ENCODE measurements around the gene STARD9.
"Not testable (repeated sequence)": the region's sequence is repeated elsewhere in the genome, so short reads cannot be mapped to it uniquely, and the experiment has no call there.

Gene STARD9

GRCh38 chr15:42575188-42576039 is at the start of gene STARD9:
Gene STARD9, plus strand, starts transcription at chr15:42575606. Its CDS starts 110 bp downstream, at chr15:42575716.
- DNase-seq, result peak; percentile 94

GRCh38 chr15:42528970-42529369 is 46.4 kb upstream of the STARD9 start:
- DNase-seq, result no peak

GRCh38 chr15:42533246-42533645 is 42.2 kb upstream of the STARD9 start:
- no peak for DNase-seq

- DNase-seq, result no peak
Measured at GRCh38 chr15:42544853-42545629, 30.4 kb upstream of the STARD9 start.

- no peak for DNase-seq
Measured at GRCh38 chr15:42547918-42548248, 27.5 kb upstream of the STARD9 start.

- peak; percentile 86 for DNase-seq
Measured at GRCh38 chr15:42548249-42549031, 27.0 kb upstream of the STARD9 start, which contains the start of the genes HAUS2 and LRRC57. Gene HAUS2, plus strand, starts transcription at chr15:42548838. Its CDS starts 35 bp downstream, at chr15:42548873. Gene LRRC57, minus strand, starts transcription at chr15:42548793. Its CDS starts 359 bp downstream, at chr15:42548434.

GRCh38 chr15:42549032-42549491 is 26.3 kb upstream of the STARD9 start:
- no peak for DNase-seq

- no peak for DNase-seq
Measured at GRCh38 chr15:42549741-42550392, 25.5 kb upstream of the STARD9 start.

GRCh38 chr15:42553554-42553953 is 21.9 kb upstream of the STARD9 start:
- no peak for DNase-seq

GRCh38 chr15:42556550-42557207 is 18.7 kb upstream of the STARD9 start:
- DNase-seq, result not testable (repeated sequence)

- DNase-seq, result no peak
Measured at GRCh38 chr15:42558739-42559138, 16.7 kb upstream of the STARD9 start.

GRCh38 chr15:42576040-42576594 is 711 bp downstream of the STARD9 start:
- DNase-seq, result no peak

- DNase-seq, result no peak
Measured at GRCh38 chr15:42576776-42577175, 1.4 kb downstream of the STARD9 start.

GRCh38 chr15:42577514-42578031 is 2.2 kb downstream of the STARD9 start:
- no peak for DNase-seq

GRCh38 chr15:42578984-42579537 is 3.7 kb downstream of the STARD9 start:
- DNase-seq, result no peak

- peak; percentile 76 for DNase-seq
Measured at GRCh38 chr15:42581272-42581730, 5.9 kb downstream of the STARD9 start.

GRCh38 chr15:42582569-42583375 is 7.4 kb downstream of the STARD9 start:
- DNase-seq, result no peak

GRCh38 chr15:42584031-42584765 is 8.8 kb downstream of the STARD9 start:
- no peak for DNase-seq

GRCh38 chr15:42590619-42591237 is 15.3 kb downstream of the STARD9 start:
- no peak for DNase-seq

Data from NCI-H345 (cell line).